Endothelial cell of umbilical vein (primary cell): Measurements from ENCODE around the gene PHAF1. TPM values are rescaled to one million over a fixed set of nuclear protein-coding genes. Genes with fewer than 3 reads are reported as not detected.

ENCODE experiments used
- BruUV-seq: library from RNA; stranded (reverse); fragments of 400-500 nt; replicated peaks from 2 replicates; lab custom pipeline; 2021; lab: Mats Ljungman, UMichigan
- CTCF ChIA-PET: fragments of 300-600, 350-600 bp; sonication (Branson Sonifier 250); formaldehyde crosslinking; loops from one replicate; lab custom pipeline; 2021; ENCODE audit warnings: antibody characterized with exemption, inconsistent platforms; lab: Charles Lee
- POLR2A ChIA-PET: fragments of 300-600, 350-600 bp; sonication (Branson Sonifier 250); formaldehyde crosslinking; loops from one replicate; lab custom pipeline; 2021; ENCODE audit warnings: antibody characterized with exemption, inconsistent platforms; lab: Charles Lee
- DNase-seq: peaks from one replicate; pipeline ENCODE4 v3.0.0-alpha.2; 2011; ENCODE audit warnings: low read depth, low spot score
- FAIRE-seq: peaks from 2 replicates; lab custom pipeline; 2011; peaks lifted over from hg19 to GRCh38; lab: Jason Lieb, UNC
- H2AFZ ChIP-seq: 2 replicates; pipeline ENCODE4 v1.6.0; 2012; ENCODE audit warnings: low read depth, low read length, control low read depth, inconsistent platforms
- H3K27ac ChIP-seq: 2 replicates; pipeline ENCODE4 v1.5.1; 2011; ENCODE audit warnings: low read depth, mild to moderate bottlenecking, control low read depth, low read length, moderate library complexity; ENCODE audit not compliant: insufficient read depth
- H3K27me3 ChIP-seq, 2 experiments: 2 replicates each; pipeline versions ENCODE4 v1.6.0 to v1.6.1; 2011; ENCODE audit warnings: low read length in 2 of 2, mixed read lengths in 1 of 2; ENCODE audit not compliant: control insufficient read depth in 2 of 2, insufficient read depth in 2 of 2
- H3K36me3 ChIP-seq, 2 experiments: 2 replicates in 1 of 2; 3 replicates in 1 of 2; pipeline ENCODE4 v1.5.1; 2011; ENCODE audit warnings: low read length in 2 of 2, mild to moderate bottlenecking in 1 of 2, moderate library complexity in 1 of 2; ENCODE audit not compliant: control insufficient read depth in 2 of 2, insufficient read depth in 2 of 2; ENCODE audit errors: extremely low read depth in 1 of 2
- H3K4me1 ChIP-seq: 3 replicates; pipeline ENCODE4 v1.5.1; 2011; ENCODE audit warnings: mild to moderate bottlenecking, low read length; ENCODE audit not compliant: control insufficient read depth, insufficient read depth; ENCODE audit errors: extremely low read depth
- H3K4me2 ChIP-seq: 2 replicates; pipeline ENCODE4 v1.6.1; 2011; ENCODE audit warnings: low read length, control low read depth, mixed read lengths; ENCODE audit not compliant: insufficient read depth
- H3K4me3 ChIP-seq, 3 experiments: fragments of 200-600 bp in 1 of 3; sonication (generic), shearing (Covaris generic) in 1 of 3; replicated peaks in 1 of 3; 2 replicates each; pipeline ENCODE4 v1.5.1; 2011 to 2016; ENCODE audit warnings: control low read depth in 3 of 3, low read length in 3 of 3, mild to moderate bottlenecking in 2 of 3, inconsistent platforms in 1 of 3, low read depth in 1 of 3, moderate library complexity in 1 of 3; ENCODE audit not compliant: insufficient read depth in 1 of 3
- H3K79me2 ChIP-seq: 2 replicates; pipeline ENCODE4 v1.6.0; 2012; ENCODE audit warnings: low read length, inconsistent platforms; ENCODE audit not compliant: control insufficient read depth, insufficient read depth
- H3K9ac ChIP-seq: replicated peaks from 2 replicates; pipeline ENCODE3; 2011; ENCODE audit warnings: low read length, control low read depth; ENCODE audit not compliant: insufficient read depth; ENCODE audit errors: extremely low read depth
- H3K9me1 ChIP-seq: replicated peaks from 3 replicates; pipeline ENCODE4 v1.6.0; 2011; ENCODE audit warnings: mild to moderate bottlenecking, low read length; ENCODE audit not compliant: control insufficient read depth, insufficient read depth; ENCODE audit errors: extremely low read depth
- H3K9me3 ChIP-seq: replicated peaks from 2 replicates; pipeline ENCODE4 v1.5.1; 2012; ENCODE audit warnings: low read length, inconsistent platforms; ENCODE audit not compliant: control insufficient read depth, insufficient read depth
- H4K20me1 ChIP-seq: replicated peaks from 2 replicates; pipeline ENCODE3; 2011; ENCODE audit warnings: mild to moderate bottlenecking, low read length; ENCODE audit not compliant: control insufficient read depth, insufficient read depth; ENCODE audit errors: extremely low read depth
- CTCF ChIP-seq, 2 donors: IDR thresholded peaks; 1 replicate in 1 of 2; 2 replicates in 1 of 2; pipeline ENCODE4 v1.5.1; 2011; ENCODE audit warnings: low read length in 2 of 2, mild to moderate bottlenecking in 2 of 2, moderate library complexity in 2 of 2, control low read depth in 1 of 2, inconsistent platforms in 1 of 2, low read depth in 1 of 2; ENCODE audit not compliant: insufficient read depth in 1 of 2; ENCODE audit errors: extremely low read depth in 1 of 2
- EZH2 ChIP-seq: IDR thresholded peaks from 2 replicates; pipeline ENCODE4 v1.6.1; 2012; ENCODE audit warnings: borderline replicate concordance, low read depth, mild to moderate bottlenecking, moderate library complexity, low read length, inconsistent platforms; ENCODE audit not compliant: severe bottlenecking
- FOS ChIP-seq: IDR thresholded peaks from 2 replicates; pipeline ENCODE4 v1.6.1; 2011; ENCODE audit warnings: mild to moderate bottlenecking, low read length, moderate library complexity, borderline replicate concordance; ENCODE audit not compliant: insufficient read depth
- GATA2 ChIP-seq: IDR thresholded peaks from 2 replicates; pipeline ENCODE4 v1.7.0; 2011; ENCODE audit warnings: low read depth, mild to moderate bottlenecking, moderate library complexity, mixed read lengths, low read length; ENCODE audit not compliant: insufficient read length, insufficient read depth
- JUN ChIP-seq: IDR thresholded peaks from 2 replicates; pipeline ENCODE4 v1.6.1; 2011; ENCODE audit warnings: borderline replicate concordance, low read depth; ENCODE audit not compliant: insufficient read length, insufficient read depth
- MAX ChIP-seq: IDR thresholded peaks from 2 replicates; pipeline ENCODE4 v1.6.1; 2011; ENCODE audit not compliant: insufficient read depth, insufficient read length
- MYC ChIP-seq: IDR thresholded peaks from one replicate; pipeline ENCODE4 v1.6.1; 2011; ENCODE audit warnings: mild to moderate bottlenecking, low read depth, low read length
- POLR2A ChIP-seq: IDR thresholded peaks from 2 replicates; pipeline ENCODE4 v1.6.1; 2012; ENCODE audit warnings: low read depth, mild to moderate bottlenecking, control low read depth, low read length
- dilution Hi-C: fragments of 300-500 bp; cut with MboI; formaldehyde crosslinking; loops from one replicate; pipeline ENCODE4 v1.15.0; 2019; ENCODE audit warnings: low sequenced_read_pairs; ENCODE audit not compliant: extremely low pct_ligation_motif_present
- intact Hi-C: fragments of 100-400 bp; cut with micrococcal nuclease; formaldehyde crosslinking; loops from one replicate; pipeline ENCODE4 v1.10.0; 2022
- polyA plus RNA-seq, 4 experiments: library from polyadenylated mRNA; depleted of rRNA in 3 of 4; stranded (reverse) in 3 of 4; unstranded in 1 of 4; fragments of >200 nt; gene quantifications; 2 replicates each; pipeline versions ENCODE4 v1.2.1 to v1.2.3, GENCODE V29; 2011 to 2012; ENCODE audit warnings: missing spikeins in 1 of 4
- total RNA-seq: library from RNA; stranded (reverse); gene quantifications from 2 replicates; pipeline ENCODE4 v1.2.3, GENCODE V29; 2021

The PHAF1 gene
- total and polyA plus RNA-seq, 2 donors (not counting 3 experiments of a cell fraction or from before 2014, with no cell fraction given) = 18.5 to 21.9 TPM

GRCh38 chr16:67158637-67159600, 49.2 kb downstream of the PHAF1 start:
- intact Hi-C loops (loop anchor here (1.0 kb wide), 2 partner anchors 178 to 182 kb away; no protein-coding TSS in a partner anchor), dilution Hi-C loops (no loop called here)
- Histone ChIP-seq H3K9ac (peak overlapping the region; percentile 59), H2AFZ (peak overlapping the region; percentile 95), H3K79me2 (no peaks in the 10 kb centered on the region), H3K9me1 (no peaks in the 10 kb centered on the region), H3K36me3 (no peaks in the 10 kb centered on the region), H3K4me2 (peak overlapping the region; percentile 94), H3K27me3 (peaks cover 13 to 16% of the 10 kb centered on the region in 2 experiments), H3K4me1 (peaks cover 12% of the 10 kb centered on the region), H3K4me3 (peak overlapping the region; percentile 78 to 89 (median 81)), H3K9me3 (no peaks in the 10 kb centered on the region), H4K20me1 (no peaks in the 10 kb centered on the region), H3K27ac (peak overlapping the region; percentile 18)
- no peak for TF ChIP-seq GATA2
- TF ChIP-seq EZH2 = no peak
- no peak for TF ChIP-seq JUN
- no peak for TF ChIP-seq MYC
- no peak for TF ChIP-seq POLR2A
- FAIRE-seq = peak; percentile 72
- no peak for DNase-seq
- POLR2A ChIA-PET = interaction anchor here (0.9 kb wide), 1 partner anchor 11 kb away, joined by 3 read pairs; the partner anchor contains the start of gene NOL3
- TSS peak; percentile 23 for BruUV-seq
- CTCF ChIA-PET = interaction anchor here (1.0 to 2.9 kb wide), 7 partner anchors 11 to 205 kb away, joined by 3 to 30 read pairs (median 13); partner anchors contain the start of gene NOL3

GRCh38 chr16:67161595-67162058, 51.9 kb downstream of the PHAF1 start:
- Histone ChIP-seq H3K9ac (no peak overlapping the region), H3K4me1 (peaks cover 18% of the 10 kb centered on the region), H3K9me1 (no peaks in the 10 kb centered on the region), H2AFZ (no peak overlapping the region), H3K27ac (no peak overlapping the region), H3K36me3 (no peaks in the 10 kb centered on the region), H3K79me2 (no peaks in the 10 kb centered on the region), H3K27me3 (peaks cover 36 to 38% of the 10 kb centered on the region in 2 experiments), H3K4me3 (no peak overlapping the region), H3K9me3 (no peaks in the 10 kb centered on the region), H4K20me1 (no peaks in the 10 kb centered on the region), H3K4me2 (no peak overlapping the region)
- BruUV-seq = no TSS peak
- no peak for FAIRE-seq
- dilution Hi-C loops = no loop called here
- POLR2A ChIA-PET = no interaction called here
- TF ChIP-seq MAX (no peak), MYC (no peak), EZH2 (no peak), FOS (no peak), CTCF (IDR thresholded peaks at IDR 0.05; ENCODE audit: extremely low read depth in 1 of 2, insufficient read depth in 1 of 2, low read depth in 1 of 2, low read length in 2 of 2) (no peak)
- intact Hi-C loops = no loop called here
- no peak for DNase-seq
- CTCF ChIA-PET = interaction anchor here (2.2 to 2.6 kb wide), 2 partner anchors 144 to 148 kb away, joined by 5 to 11 read pairs; no protein-coding TSS in a partner anchor
